Femur (tissue), 1 donor: ENCODE data around the gene ZC3H4.

ENCODE experiments used
- DNase-seq: peaks from one replicate; pipeline ENCODE4 v3.0.0-alpha.2; 2017

ZC3H4 gene

GRCh38 chr19:47018923-47019322 is 94.7 kb downstream of the ZC3H4 start:
- no peak for DNase-seq
